HepG2 (cell line): ENCODE data around the gene HSCB. TPM values are rescaled to one million over a fixed set of nuclear protein-coding genes. Genes with fewer than 3 reads are reported as not detected.

Source experiments
- ATAC-seq: fragments of 200-7000 bp; cut with Tn5 transposase; 3 replicates; pipeline ENCODE4 v1.9.1; 2020; ENCODE audit warnings: mild to moderate bottlenecking, moderate library complexity
- BruUV-seq: library from RNA; stranded (reverse); fragments of 400-500 nt; replicated peaks from 2 replicates; lab custom pipeline; 2021; lab: Mats Ljungman, UMichigan
- CTCF ChIA-PET: fragments of 300-600 bp; formaldehyde crosslinking; extraction: SDS; loops from one replicate; lab custom pipeline; 2021; ENCODE audit warnings: low total read pairs, inconsistent platforms, low intra/inter-chr PET ratio; lab: Yijun Ruan, JAX
- POLR2A ChIA-PET: fragments of 350-600 bp; sonication (Branson Sonifier 250); formaldehyde crosslinking; loops from one replicate; lab custom pipeline; 2020; ENCODE audit warnings: antibody characterized with exemption, inconsistent platforms; lab: Yijun Ruan, JAX
- DNase-seq: peaks from one replicate; pipeline ENCODE4 v3.0.0-alpha.2; 2015; ENCODE audit warnings: low spot score
- FAIRE-seq: peaks from 3 replicates; lab custom pipeline; 2011; peaks lifted over from hg19 to GRCh38; lab: Jason Lieb, UNC
- H2AFZ ChIP-seq: one replicate; pipeline ENCODE4 v1.6.1; 2011; ENCODE audit warnings: low read length, inconsistent platforms
- H3K27ac ChIP-seq: fragments of 300-600 bp; 3 replicates; pipeline ENCODE4 v1.8.0; 2011; ENCODE audit warnings: mixed run types, mild to moderate bottlenecking, mixed read lengths, low read length, inconsistent platforms; ENCODE audit not compliant: insufficient read depth; ENCODE audit errors: extremely low read length
- H3K27me3 ChIP-seq, 2 experiments: fragments of 200-600 bp in 1 of 2; 2 replicates in 1 of 2; 3 replicates in 1 of 2; pipeline versions ENCODE4 v1.6.0 to v1.8.0; 2011; ENCODE audit warnings: low read length in 2 of 2, mild to moderate bottlenecking in 2 of 2, moderate library complexity in 2 of 2, inconsistent platforms in 1 of 2; ENCODE audit not compliant: insufficient read depth in 2 of 2, control insufficient read depth in 1 of 2
- H3K36me3 ChIP-seq, 2 experiments: fragments of 200-600 bp in 1 of 2; replicated peaks in 1 of 2; 2 replicates in 1 of 2; 3 replicates in 1 of 2; pipeline versions ENCODE4 v1.5.1 to v1.8.0; 2011; ENCODE audit warnings: low read length in 2 of 2, inconsistent platforms in 1 of 2; ENCODE audit not compliant: insufficient read depth in 2 of 2, control insufficient read depth in 1 of 2
- H3K4me1 ChIP-seq: 2 replicates; pipeline ENCODE4 v1.5.1; 2012; ENCODE audit warnings: low read length, inconsistent platforms; ENCODE audit not compliant: insufficient read depth
- H3K4me2 ChIP-seq: 2 replicates; pipeline ENCODE4 v1.6.0; 2011; ENCODE audit warnings: low read depth, low read length, inconsistent platforms
- H3K4me3 ChIP-seq, 3 experiments: fragments of 200-600 bp in 1 of 3; sonication (generic), shearing (Covaris generic) in 1 of 3; replicated peaks in 1 of 3; 2 replicates each; pipeline ENCODE4 v1.5.1; 2011 to 2016; ENCODE audit warnings: low read length in 3 of 3, inconsistent platforms in 2 of 3, low read depth in 2 of 3, mild to moderate bottlenecking in 2 of 3, control low read depth in 1 of 3, mixed read lengths in 1 of 3; ENCODE audit not compliant: insufficient read depth in 1 of 3
- H3K79me2 ChIP-seq: one replicate; pipeline ENCODE4 v1.6.1; 2011; ENCODE audit warnings: low read length, inconsistent platforms; ENCODE audit not compliant: insufficient read depth
- H3K9ac ChIP-seq: 2 replicates; pipeline ENCODE4 v1.6.0; 2011; ENCODE audit warnings: mild to moderate bottlenecking, low read depth, low read length, inconsistent platforms; ENCODE audit not compliant: insufficient read depth
- H3K9me3 ChIP-seq: 2 replicates; pipeline ENCODE4 v1.5.1; 2012; ENCODE audit warnings: mild to moderate bottlenecking, low read length
- H4K20me1 ChIP-seq: 2 replicates; pipeline ENCODE4 v1.6.0; 2011; ENCODE audit warnings: inconsistent platforms, mild to moderate bottlenecking, low read length, moderate library complexity; ENCODE audit not compliant: insufficient read depth
- CREM ChIP-seq, 2 experiments: sonication (generic) in 1 of 2; formaldehyde crosslinking in 1 of 2; IDR thresholded peaks; 2 replicates each; pipeline versions ENCODE4 v1.4.0 to v1.6.1; 2016 to 2020; ENCODE audit warnings: antibody characterized with exemption in 1 of 2, mild to moderate bottlenecking in 1 of 2, missing genetic modification reagents in 1 of 2
- FOXC1 ChIP-seq: sonication (generic); formaldehyde crosslinking; IDR thresholded peaks from 2 replicates; pipeline ENCODE4 v1.8.0; 2022; ENCODE audit warnings: mild to moderate bottlenecking, missing genetic modification reagents, borderline replicate concordance
- GATAD1 ChIP-seq: IDR thresholded peaks from 2 replicates; pipeline ENCODE4 v1.6.1; 2016; ENCODE audit warnings: missing genetic modification reagents, missing compliant biosample characterization
- HNRNPL ChIP-seq: fragments of 200-400 bp; formaldehyde crosslinking; IDR thresholded peaks from 2 replicates; pipeline ENCODE4 v1.6.1; 2017; ENCODE audit warnings: mild to moderate bottlenecking, low read depth, low read length
- KDM5A ChIP-seq: fragments of 200-600 bp; sonication (generic); IDR thresholded peaks from 2 replicates; pipeline ENCODE4 v1.7.0; 2018; ENCODE audit warnings: antibody characterized with exemption, mild to moderate bottlenecking, low read length, borderline replicate concordance
- KLF12 ChIP-seq: sonication (generic); formaldehyde crosslinking; IDR thresholded peaks from 2 replicates; pipeline ENCODE4 v1.4.0; 2020; ENCODE audit warnings: missing genetic modification reagents, borderline replicate concordance
- SMARCE1 ChIP-seq: fragments of 450-650 bp; IDR thresholded peaks from 2 replicates; pipeline ENCODE4 v1.6.1; 2017; ENCODE audit warnings: borderline replicate concordance
- SPEN ChIP-seq: sonication (generic); formaldehyde crosslinking; IDR thresholded peaks from 2 replicates; pipeline ENCODE4 v1.5.1; 2020; ENCODE audit warnings: low read depth, mild to moderate bottlenecking, missing genetic modification reagents
- TBX2 ChIP-seq: sonication (generic); formaldehyde crosslinking; IDR thresholded peaks from 2 replicates; pipeline ENCODE4 v1.5.0; 2020; ENCODE audit warnings: missing genetic modification reagents, mild to moderate bottlenecking, borderline replicate concordance
- TEAD3 ChIP-seq: optimal IDR thresholded peaks from 2 replicates; pipeline ENCODE3; 2016; ENCODE audit warnings: borderline replicate concordance
- ZNF652 ChIP-seq: IDR thresholded peaks from 2 replicates; pipeline ENCODE4 v1.6.1; 2016; ENCODE audit warnings: low read depth, borderline replicate concordance
- WGBS: methylation state at CpG from one replicate; pipeline ENCODE4 v1.1.6; 2017; ENCODE audit warnings: low lambda C conversion rate; 5-methylcytosine and 5-hydroxymethylcytosine counted together
- in situ Hi-C: cut with HindIII; loops from 2 replicates; pipeline ENCODE4 v1.10.0; 2017; ENCODE audit warnings: low pct_unique_long_range_greater_than_20kb; ENCODE audit not compliant: extremely low pct_ligation_motif_present
- intact Hi-C: fragments of 100-400 bp; cut with micrococcal nuclease; formaldehyde crosslinking; loops from one replicate; pipeline ENCODE4 v1.10.0; 2022; ENCODE audit not compliant: unreplicated experiment
- polyA plus RNA-seq, 8 experiments: library from polyadenylated mRNA; depleted of rRNA in 3 of 8; stranded (reverse) in 7 of 8; unstranded in 1 of 8; fragments of >200 nt; fragmentation: Illumina TruSeq in 4 of 8; extraction: Trizol in 4 of 8; gene quantifications; 2 replicates each; pipeline versions ENCODE4 v1.2.1 to v1.2.3, GENCODE V29; 2011 to 2016; ENCODE audit warnings: low read depth in 4 of 8, missing spikeins in 1 of 8, mixed read lengths in 1 of 8; ENCODE audit not compliant: insufficient read depth in 1 of 8
- total RNA-seq, 5 experiments: library from RNA; depleted of rRNA; stranded (reverse); fragments of >200 nt; fragmentation: Illumina TruSeq; extraction: Trizol; gene quantifications; 2 replicates each; pipeline ENCODE4 v1.2.3, GENCODE V29; 2016; ENCODE audit warnings: low read depth in 1 of 5
- TF ChIP-seq, protein P1 (sequence below): sonication (generic); formaldehyde crosslinking; IDR thresholded peaks from 2 replicates; pipeline ENCODE4 v1.5.1; 2020; ENCODE audit warnings: missing genetic modification reagents, mild to moderate bottlenecking, borderline replicate concordance
- TF ChIP-seq, protein P2 (sequence below): sonication (generic); formaldehyde crosslinking; IDR thresholded peaks from 2 replicates; pipeline ENCODE4 v1.8.1; 2022; ENCODE audit warnings: mild to moderate bottlenecking, missing genetic modification reagents
- TF ChIP-seq, protein P3 (sequence below): sonication (generic); formaldehyde crosslinking; IDR thresholded peaks from 2 replicates; pipeline ENCODE4 v1.8.0; 2022; ENCODE audit warnings: mild to moderate bottlenecking, missing genetic modification reagents, borderline replicate concordance

HSCB gene
- total and polyA plus RNA-seq, 2 of the 13 experiments (the other 11 are each of a cell fraction or from before 2014, with no cell fraction given), result 15.4 to 20.9 TPM

DNA sequence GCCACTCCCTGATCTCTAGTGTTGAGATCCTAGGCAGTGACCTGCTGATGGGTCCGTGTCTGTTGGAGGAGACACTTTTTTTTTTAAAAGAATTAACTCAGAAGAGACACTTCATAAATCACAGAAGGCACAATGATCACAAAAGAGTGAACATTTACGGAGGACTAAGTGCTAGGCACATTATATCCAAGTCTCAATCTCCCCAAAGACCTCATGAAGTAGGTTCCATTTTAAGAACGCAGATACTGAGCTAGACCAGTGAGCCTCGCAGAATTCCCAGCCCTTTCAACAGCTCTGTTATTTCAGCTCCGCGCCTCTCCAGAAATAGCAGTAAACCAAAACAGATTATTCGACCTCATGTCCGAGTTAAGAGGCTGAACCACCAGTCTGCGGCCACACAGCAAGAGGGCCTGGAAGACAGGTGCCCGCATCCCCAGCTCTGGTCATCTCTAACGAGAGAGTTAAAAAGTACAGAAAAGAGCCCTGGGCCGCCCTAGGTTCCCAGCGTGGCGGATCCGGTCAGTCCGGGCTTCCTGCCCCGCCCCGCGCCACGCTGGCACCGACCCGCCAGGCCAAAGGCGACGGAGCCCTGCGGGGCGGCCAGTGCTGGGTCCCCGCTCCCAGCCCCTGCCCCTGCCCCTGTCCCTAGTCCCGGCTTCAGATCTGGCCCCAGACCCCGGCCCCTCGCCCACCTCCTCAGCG is 57.9 kb downstream of the HSCB start (continued):
- TF ChIP-seq, protein P1, sequence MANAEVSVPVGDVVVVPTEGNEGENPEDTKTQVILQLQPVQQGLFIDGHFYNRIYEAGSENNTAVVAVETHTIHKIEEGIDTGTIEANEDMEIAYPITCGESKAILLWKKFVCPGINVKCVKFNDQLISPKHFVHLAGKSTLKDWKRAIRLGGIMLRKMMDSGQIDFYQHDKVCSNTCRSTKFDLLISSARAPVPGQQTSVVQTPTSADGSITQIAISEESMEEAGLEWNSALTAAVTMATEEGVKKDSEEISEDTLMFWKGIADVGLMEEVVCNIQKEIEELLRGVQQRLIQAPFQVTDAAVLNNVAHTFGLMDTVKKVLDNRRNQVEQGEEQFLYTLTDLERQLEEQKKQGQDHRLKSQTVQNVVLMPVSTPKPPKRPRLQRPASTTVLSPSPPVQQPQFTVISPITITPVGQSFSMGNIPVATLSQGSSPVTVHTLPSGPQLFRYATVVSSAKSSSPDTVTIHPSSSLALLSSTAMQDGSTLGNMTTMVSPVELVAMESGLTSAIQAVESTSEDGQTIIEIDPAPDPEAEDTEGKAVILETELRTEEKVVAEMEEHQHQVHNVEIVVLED, result no peak

DNA sequence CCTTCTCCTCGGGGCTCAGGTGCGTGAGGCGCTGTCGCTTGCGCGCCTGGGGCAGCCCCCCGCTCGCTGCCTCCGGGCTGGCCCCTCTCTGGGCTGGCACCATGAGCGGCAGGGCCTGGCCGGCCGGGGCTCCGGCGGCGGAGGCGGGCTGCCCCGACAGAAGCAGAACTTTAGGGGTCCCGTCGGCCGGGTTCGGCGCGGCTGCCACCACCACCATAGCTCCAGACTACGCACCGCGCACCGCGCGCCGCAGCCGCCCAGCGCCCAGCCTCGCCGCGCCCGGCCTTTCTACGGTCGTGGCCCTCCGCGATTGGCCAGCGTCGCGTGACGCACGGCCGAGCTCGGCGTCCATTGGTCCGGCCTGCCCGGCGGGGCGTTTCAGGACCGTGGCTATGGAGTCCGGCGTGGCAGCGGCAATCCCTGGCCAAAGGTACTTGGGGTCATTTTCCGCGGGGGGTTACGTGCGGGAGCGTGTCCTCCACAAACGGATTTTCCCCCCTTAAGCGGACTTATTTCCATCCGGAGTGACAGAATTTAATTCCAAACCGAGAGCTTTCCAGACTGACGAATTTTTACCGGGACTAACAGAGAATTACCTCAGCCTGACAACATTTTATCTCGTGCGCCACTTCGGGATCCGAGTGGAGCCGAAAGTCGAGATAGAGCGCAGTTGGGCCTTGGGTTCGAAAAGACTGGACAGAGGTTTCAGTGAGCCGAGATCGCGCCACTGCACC is 58.6 kb downstream of the HSCB start, which contains the start of gene XBP1:
Gene XBP1 (minus strand): TSS at position 262 of the 734 bp plus-strand sequence.
- Histone ChIP-seq H3K4me1 (peaks cover 42% of the 10 kb centered on the region), H3K9ac (peak within 1 kb of the TSS; percentile 99), H3K27me3 (no peaks in the 10 kb centered on the region; a peak in 1 of 5 replicates), H3K36me3 (peaks cover 13 to 30% of the 10 kb centered on the region in 2 experiments), H3K27ac (peak within 1 kb of the TSS; percentile 98), H3K9me3 (no peaks in the 10 kb centered on the region), H3K4me2 (peak within 1 kb of the TSS; percentile 70), H2AFZ (no peak within 1 kb of the TSS), H3K4me3 (peak within 1 kb of the TSS; percentile 66 to 99 (median 82)), H4K20me1 (peaks cover 28% of the 10 kb centered on the region), H3K79me2 (peaks cover 62% of the 10 kb centered on the region)
- intact Hi-C loops, result no loop called here
- DNase-seq (peak; percentile 89), FAIRE-seq (peak; percentile 71), ATAC-seq (peak; percentile 95)
- WGBS, result under 1% methylated on average over 31 of the region's 78 CpGs
- in situ Hi-C loops, result no loop called here
- POLR2A ChIA-PET, result interaction anchor here (0.7 to 20.4 kb wide), 28 partner anchors 8 to 244 kb away, joined by 3 to 945 read pairs (median 4); partner anchors contain the start of genes CCDC117, CHEK2, HSCB and TTC28
- no TSS peak for BruUV-seq
- CTCF ChIA-PET, result no interaction called here
- no peak for TF ChIP-seq KLF12 (CRISPR knock-in tag)
- TF ChIP-seq HNRNPL, result no peak
- no peak for TF ChIP-seq ZNF652 (CRISPR knock-in tag)
- peak; percentile 71 for TF ChIP-seq TBX2 (CRISPR knock-in tag)
- TF ChIP-seq, protein P2, sequence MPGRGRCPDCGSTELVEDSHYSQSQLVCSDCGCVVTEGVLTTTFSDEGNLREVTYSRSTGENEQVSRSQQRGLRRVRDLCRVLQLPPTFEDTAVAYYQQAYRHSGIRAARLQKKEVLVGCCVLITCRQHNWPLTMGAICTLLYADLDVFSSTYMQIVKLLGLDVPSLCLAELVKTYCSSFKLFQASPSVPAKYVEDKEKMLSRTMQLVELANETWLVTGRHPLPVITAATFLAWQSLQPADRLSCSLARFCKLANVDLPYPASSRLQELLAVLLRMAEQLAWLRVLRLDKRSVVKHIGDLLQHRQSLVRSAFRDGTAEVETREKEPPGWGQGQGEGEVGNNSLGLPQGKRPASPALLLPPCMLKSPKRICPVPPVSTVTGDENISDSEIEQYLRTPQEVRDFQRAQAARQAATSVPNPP (CRISPR knock-in tag), result 0 out of 2 replicates have a peak, but pooled peaks have one; percentile 58
- peak; percentile 56 for TF ChIP-seq FOXC1 (CRISPR knock-in tag)
- no peak for TF ChIP-seq SMARCE1
- TF ChIP-seq GATAD1 (CRISPR knock-in tag), result no peak
- no peak for TF ChIP-seq KDM5A
- TF ChIP-seq, protein P3, sequence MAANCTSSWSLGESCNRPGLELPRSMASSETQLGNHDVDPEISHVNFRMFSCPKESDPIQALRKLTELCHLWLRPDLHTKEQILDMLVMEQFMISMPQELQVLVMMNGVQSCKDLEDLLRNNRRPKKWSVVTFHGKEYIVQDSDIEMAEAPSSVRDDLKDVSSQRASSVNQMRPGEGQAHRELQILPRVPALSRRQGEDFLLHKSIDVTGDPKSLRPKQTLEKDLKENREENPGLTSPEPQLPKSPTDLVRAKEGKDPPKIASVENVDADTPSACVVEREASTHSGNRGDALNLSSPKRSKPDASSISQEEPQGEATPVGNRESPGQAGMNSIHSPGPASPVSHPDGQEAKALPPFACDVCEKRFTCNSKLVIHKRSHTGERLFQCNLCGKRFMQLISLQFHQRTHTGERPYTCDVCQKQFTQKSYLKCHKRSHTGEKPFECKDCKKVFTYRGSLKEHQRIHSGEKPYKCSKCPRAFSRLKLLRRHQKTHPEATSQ (CRISPR knock-in tag), result no peak
- TF ChIP-seq SPEN (CRISPR knock-in tag), result peak; percentile 70; the same call in 1 of the 2 replicates
- peak; percentile 48 for TF ChIP-seq TEAD3 (CRISPR knock-in tag)
- peak; percentile 38 for TF ChIP-seq CREM (IDR thresholded peaks at IDR 0.05)
- no peak for TF ChIP-seq CREM (CRISPR knock-in tag; IDR thresholded peaks at IDR 0.05)
